Measurements from ENCODE around the gene TTI1.

GRCh38 chr20:37944456-37944981 is 88.7 kb downstream of the TTI1 start:
- TF ChIP-seq EZH2 (IDR thresholded peaks at IDR 0.05; ENCODE audit: low read depth, unreplicated experiment) (no peak), POLR2AphosphoS5 (IDR thresholded peaks at IDR 0.05; ENCODE audit: low read depth) (no peak), CTCF (conservative IDR thresholded peaks at IDR 0.05; ENCODE audit: low read depth in 2 of 2) (no peak), NANOG (IDR thresholded peaks at IDR 0.05; ENCODE audit: borderline replicate concordance) (no peak), ETS1 (IDR thresholded peaks at IDR 0.05) (no peak), CREB1 (CRISPR knock-in tag; IDR thresholded peaks at IDR 0.05; ENCODE audit: low read depth) (no peak), JUNB (IDR thresholded peaks at IDR 0.05; ENCODE audit: unreplicated experiment) (no peak), EZH2phosphoT487 (IDR thresholded peaks at IDR 0.05; ENCODE audit: unreplicated experiment) (no peak), ZNF114 (CRISPR knock-in tag; IDR thresholded peaks at IDR 0.05) (no peak), STAT1 (IDR thresholded peaks at IDR 0.05; ENCODE audit: unreplicated experiment) (no peak), ZNF331 (CRISPR knock-in tag; IDR thresholded peaks at IDR 0.05; ENCODE audit: low read depth) (no peak)
- TF ChIP-seq, protein P1, sequence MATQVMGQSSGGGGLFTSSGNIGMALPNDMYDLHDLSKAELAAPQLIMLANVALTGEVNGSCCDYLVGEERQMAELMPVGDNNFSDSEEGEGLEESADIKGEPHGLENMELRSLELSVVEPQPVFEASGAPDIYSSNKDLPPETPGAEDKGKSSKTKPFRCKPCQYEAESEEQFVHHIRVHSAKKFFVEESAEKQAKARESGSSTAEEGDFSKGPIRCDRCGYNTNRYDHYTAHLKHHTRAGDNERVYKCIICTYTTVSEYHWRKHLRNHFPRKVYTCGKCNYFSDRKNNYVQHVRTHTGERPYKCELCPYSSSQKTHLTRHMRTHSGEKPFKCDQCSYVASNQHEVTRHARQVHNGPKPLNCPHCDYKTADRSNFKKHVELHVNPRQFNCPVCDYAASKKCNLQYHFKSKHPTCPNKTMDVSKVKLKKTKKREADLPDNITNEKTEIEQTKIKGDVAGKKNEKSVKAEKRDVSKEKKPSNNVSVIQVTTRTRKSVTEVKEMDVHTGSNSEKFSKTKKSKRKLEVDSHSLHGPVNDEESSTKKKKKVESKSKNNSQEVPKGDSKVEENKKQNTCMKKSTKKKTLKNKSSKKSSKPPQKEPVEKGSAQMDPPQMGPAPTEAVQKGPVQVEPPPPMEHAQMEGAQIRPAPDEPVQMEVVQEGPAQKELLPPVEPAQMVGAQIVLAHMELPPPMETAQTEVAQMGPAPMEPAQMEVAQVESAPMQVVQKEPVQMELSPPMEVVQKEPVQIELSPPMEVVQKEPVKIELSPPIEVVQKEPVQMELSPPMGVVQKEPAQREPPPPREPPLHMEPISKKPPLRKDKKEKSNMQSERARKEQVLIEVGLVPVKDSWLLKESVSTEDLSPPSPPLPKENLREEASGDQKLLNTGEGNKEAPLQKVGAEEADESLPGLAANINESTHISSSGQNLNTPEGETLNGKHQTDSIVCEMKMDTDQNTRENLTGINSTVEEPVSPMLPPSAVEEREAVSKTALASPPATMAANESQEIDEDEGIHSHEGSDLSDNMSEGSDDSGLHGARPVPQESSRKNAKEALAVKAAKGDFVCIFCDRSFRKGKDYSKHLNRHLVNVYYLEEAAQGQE (IDR thresholded peaks at IDR 0.05; ENCODE audit: unreplicated experiment), result no peak
- TF ChIP-seq, protein P2, sequence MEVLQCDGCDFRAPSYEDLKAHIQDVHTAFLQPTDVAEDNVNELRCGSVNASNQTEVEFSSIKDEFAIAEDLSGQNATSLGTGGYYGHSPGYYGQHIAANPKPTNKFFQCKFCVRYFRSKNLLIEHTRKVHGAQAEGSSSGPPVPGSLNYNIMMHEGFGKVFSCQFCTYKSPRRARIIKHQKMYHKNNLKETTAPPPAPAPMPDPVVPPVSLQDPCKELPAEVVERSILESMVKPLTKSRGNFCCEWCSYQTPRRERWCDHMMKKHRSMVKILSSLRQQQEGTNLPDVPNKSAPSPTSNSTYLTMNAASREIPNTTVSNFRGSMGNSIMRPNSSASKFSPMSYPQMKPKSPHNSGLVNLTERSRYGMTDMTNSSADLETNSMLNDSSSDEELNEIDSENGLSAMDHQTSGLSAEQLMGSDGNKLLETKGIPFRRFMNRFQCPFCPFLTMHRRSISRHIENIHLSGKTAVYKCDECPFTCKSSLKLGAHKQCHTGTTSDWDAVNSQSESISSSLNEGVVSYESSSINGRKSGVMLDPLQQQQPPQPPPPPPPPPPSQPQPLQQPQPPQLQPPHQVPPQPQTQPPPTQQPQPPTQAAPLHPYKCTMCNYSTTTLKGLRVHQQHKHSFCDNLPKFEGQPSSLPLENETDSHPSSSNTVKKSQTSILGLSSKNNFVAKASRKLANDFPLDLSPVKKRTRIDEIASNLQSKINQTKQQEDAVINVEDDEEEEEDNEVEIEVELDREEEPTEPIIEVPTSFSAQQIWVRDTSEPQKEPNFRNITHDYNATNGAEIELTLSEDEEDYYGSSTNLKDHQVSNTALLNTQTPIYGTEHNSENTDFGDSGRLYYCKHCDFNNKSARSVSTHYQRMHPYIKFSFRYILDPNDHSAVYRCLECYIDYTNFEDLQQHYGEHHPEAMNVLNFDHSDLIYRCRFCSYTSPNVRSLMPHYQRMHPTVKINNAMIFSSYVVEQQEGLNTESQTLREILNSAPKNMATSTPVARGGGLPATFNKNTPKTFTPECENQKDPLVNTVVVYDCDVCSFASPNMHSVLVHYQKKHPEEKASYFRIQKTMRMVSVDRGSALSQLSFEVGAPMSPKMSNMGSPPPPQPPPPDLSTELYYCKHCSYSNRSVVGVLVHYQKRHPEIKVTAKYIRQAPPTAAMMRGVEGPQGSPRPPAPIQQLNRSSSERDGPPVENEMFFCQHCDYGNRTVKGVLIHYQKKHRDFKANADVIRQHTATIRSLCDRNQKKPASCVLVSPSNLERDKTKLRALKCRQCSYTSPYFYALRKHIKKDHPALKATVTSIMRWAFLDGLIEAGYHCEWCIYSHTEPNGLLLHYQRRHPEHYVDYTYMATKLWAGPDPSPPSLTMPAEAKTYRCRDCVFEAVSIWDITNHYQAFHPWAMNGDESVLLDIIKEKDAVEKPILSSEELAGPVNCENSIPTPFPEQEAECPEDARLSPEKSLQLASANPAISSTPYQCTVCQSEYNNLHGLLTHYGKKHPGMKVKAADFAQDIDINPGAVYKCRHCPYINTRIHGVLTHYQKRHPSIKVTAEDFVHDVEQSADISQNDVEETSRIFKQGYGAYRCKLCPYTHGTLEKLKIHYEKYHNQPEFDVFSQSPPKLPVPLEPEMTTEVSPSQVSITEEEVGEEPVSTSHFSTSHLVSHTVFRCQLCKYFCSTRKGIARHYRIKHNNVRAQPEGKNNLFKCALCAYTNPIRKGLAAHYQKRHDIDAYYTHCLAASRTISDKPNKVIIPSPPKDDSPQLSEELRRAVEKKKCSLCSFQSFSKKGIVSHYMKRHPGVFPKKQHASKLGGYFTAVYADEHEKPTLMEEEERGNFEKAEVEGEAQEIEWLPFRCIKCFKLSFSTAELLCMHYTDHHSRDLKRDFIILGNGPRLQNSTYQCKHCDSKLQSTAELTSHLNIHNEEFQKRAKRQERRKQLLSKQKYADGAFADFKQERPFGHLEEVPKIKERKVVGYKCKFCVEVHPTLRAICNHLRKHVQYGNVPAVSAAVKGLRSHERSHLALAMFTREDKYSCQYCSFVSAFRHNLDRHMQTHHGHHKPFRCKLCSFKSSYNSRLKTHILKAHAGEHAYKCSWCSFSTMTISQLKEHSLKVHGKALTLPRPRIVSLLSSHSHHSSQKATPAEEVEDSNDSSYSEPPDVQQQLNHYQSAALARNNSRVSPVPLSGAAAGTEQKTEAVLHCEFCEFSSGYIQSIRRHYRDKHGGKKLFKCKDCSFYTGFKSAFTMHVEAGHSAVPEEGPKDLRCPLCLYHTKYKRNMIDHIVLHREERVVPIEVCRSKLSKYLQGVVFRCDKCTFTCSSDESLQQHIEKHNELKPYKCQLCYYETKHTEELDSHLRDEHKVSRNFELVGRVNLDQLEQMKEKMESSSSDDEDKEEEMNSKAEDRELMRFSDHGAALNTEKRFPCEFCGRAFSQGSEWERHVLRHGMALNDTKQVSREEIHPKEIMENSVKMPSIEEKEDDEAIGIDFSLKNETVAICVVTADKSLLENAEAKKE (CRISPR knock-in tag; IDR thresholded peaks at IDR 0.05), result no peak
